ENCODE measurements around the gene LTB.

GRCh38 chr6:31620586-31621319 lies 38.5 kb upstream of the LTB start, which contains the start of gene PRRC2A:
- TF ChIP-seq, protein P1, sequence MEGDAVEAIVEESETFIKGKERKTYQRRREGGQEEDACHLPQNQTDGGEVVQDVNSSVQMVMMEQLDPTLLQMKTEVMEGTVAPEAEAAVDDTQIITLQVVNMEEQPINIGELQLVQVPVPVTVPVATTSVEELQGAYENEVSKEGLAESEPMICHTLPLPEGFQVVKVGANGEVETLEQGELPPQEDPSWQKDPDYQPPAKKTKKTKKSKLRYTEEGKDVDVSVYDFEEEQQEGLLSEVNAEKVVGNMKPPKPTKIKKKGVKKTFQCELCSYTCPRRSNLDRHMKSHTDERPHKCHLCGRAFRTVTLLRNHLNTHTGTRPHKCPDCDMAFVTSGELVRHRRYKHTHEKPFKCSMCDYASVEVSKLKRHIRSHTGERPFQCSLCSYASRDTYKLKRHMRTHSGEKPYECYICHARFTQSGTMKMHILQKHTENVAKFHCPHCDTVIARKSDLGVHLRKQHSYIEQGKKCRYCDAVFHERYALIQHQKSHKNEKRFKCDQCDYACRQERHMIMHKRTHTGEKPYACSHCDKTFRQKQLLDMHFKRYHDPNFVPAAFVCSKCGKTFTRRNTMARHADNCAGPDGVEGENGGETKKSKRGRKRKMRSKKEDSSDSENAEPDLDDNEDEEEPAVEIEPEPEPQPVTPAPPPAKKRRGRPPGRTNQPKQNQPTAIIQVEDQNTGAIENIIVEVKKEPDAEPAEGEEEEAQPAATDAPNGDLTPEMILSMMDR (IDR thresholded peaks at IDR 0.05): no peak
- TF ChIP-seq POLR2A (IDR thresholded peaks at IDR 0.05): peak; percentile 26 to 62

Data from uterus (tissue), 2 donors.